HEK293T (cell line): ENCODE results near the gene GHRHR.

ENCODE experiments used
- CTCF ChIA-PET: fragments of 350-600 bp; formaldehyde crosslinking; extraction: SDS; loops from one replicate; lab custom pipeline; 2021; ENCODE audit warnings: antibody characterized with exemption, inconsistent platforms; lab: Yijun Ruan, JAX
- POLR2A ChIA-PET: fragments of 350-600 bp; formaldehyde crosslinking; extraction: SDS; loops from one replicate; lab custom pipeline; 2020; ENCODE audit warnings: antibody characterized with exemption, inconsistent platforms; lab: Yijun Ruan, JAX
- DNase-seq: peaks from one replicate; pipeline ENCODE4 v3.0.0; 2012; ENCODE audit warnings: mixed read lengths; ENCODE audit errors: extremely low spot score
- ARNT ChIP-seq: fragments of 450-650 bp; IDR thresholded peaks from 2 replicates; pipeline ENCODE4 v1.6.1; 2017; ENCODE audit warnings: mild to moderate bottlenecking
- BHLHE40 ChIP-seq: fragments of 450-650 bp; IDR thresholded peaks from 2 replicates; pipeline ENCODE4 v1.6.1; 2016; ENCODE audit warnings: mild to moderate bottlenecking, moderate library complexity, borderline replicate concordance
- CTBP1 ChIP-seq: fragments of 450-650 bp; IDR thresholded peaks from 2 replicates; pipeline ENCODE4 v1.6.1; 2016; ENCODE audit warnings: borderline replicate concordance
- ELF4 ChIP-seq: fragments of 450-650 bp; IDR thresholded peaks from 2 replicates; pipeline ENCODE4 v1.6.1; 2017; ENCODE audit warnings: antibody characterized with exemption
- FOXA1 ChIP-seq: fragments of 450-650 bp; IDR thresholded peaks from 2 replicates; pipeline ENCODE4 v1.6.1; 2016; ENCODE audit warnings: mild to moderate bottlenecking
- FOXK2 ChIP-seq: fragments of 450-650 bp; IDR thresholded peaks from 2 replicates; pipeline ENCODE4 v1.6.1; 2016; ENCODE audit warnings: mild to moderate bottlenecking
- FOXM1 ChIP-seq: fragments of 450-650 bp; IDR thresholded peaks from 2 replicates; pipeline ENCODE4 v1.6.1; 2017; ENCODE audit warnings: mild to moderate bottlenecking, borderline replicate concordance
- HDGF ChIP-seq: fragments of 450-650 bp; IDR thresholded peaks from 2 replicates; pipeline ENCODE4 v1.6.1; 2017; ENCODE audit warnings: antibody characterized with exemption, borderline replicate concordance
- L3MBTL2 ChIP-seq: fragments of 450-650 bp; conservative IDR thresholded peaks from 2 replicates; pipeline ENCODE4 v1.6.1; 2016; ENCODE audit warnings: mild to moderate bottlenecking
- LEF1 ChIP-seq: fragments of 450-650 bp; IDR thresholded peaks from 2 replicates; pipeline ENCODE4 v1.6.1; 2017; ENCODE audit warnings: mild to moderate bottlenecking, borderline replicate concordance
- NFRKB ChIP-seq: fragments of 450-650 bp; IDR thresholded peaks from 2 replicates; pipeline ENCODE4 v1.6.1; 2016; ENCODE audit warnings: mild to moderate bottlenecking, moderate library complexity
- PKNOX1 ChIP-seq: fragments of 450-650 bp; IDR thresholded peaks from 2 replicates; pipeline ENCODE4 v1.6.1; 2016
- SP1 ChIP-seq: fragments of 450-650 bp; IDR thresholded peaks from 2 replicates; pipeline ENCODE4 v1.6.1; 2017
- SUZ12 ChIP-seq: fragments of 450-650 bp; IDR thresholded peaks from 2 replicates; pipeline ENCODE4 v1.6.1; 2016; ENCODE audit warnings: mild to moderate bottlenecking
- TARDBP ChIP-seq: fragments of 450-650 bp; IDR thresholded peaks from 2 replicates; pipeline ENCODE4 v1.6.1; 2016
- ZNF384 ChIP-seq: fragments of 450-650 bp; IDR thresholded peaks from 2 replicates; pipeline ENCODE4 v1.6.1; 2016

Gene GHRHR

GRCh38 chr7:30926313-30926712 is 37.4 kb upstream of the GHRHR start:
- POLR2A ChIA-PET: no interaction called here

GRCh38 chr7:30927040-30927439 is 36.7 kb upstream of the GHRHR start:
- POLR2A ChIA-PET: no interaction called here
- no peak for TF ChIP-seq ARNT
- no peak for TF ChIP-seq ELF4
- no peak for TF ChIP-seq SUZ12
- TF ChIP-seq FOXA1: no peak
- TF ChIP-seq FOXM1: no peak
- TF ChIP-seq LEF1: no peak
- TF ChIP-seq ZNF384: no peak
- DNase-seq: no peak
- CTCF ChIA-PET: no interaction called here

More at GRCh38 chr7:30926313-30926712, 37.4 kb upstream of the GHRHR start:
- CTCF ChIA-PET: no interaction called here
- no peak for TF ChIP-seq BHLHE40
- no peak for DNase-seq

- ChIA-PET CTCF (no interaction called here), POLR2A (no interaction called here)
- no peak for TF ChIP-seq BHLHE40
- no peak for TF ChIP-seq ARNT
- no peak for TF ChIP-seq PKNOX1
- no peak for TF ChIP-seq SP1
- TF ChIP-seq FOXK2: no peak
- TF ChIP-seq L3MBTL2: no peak
- TF ChIP-seq FOXA1: no peak
- no peak for TF ChIP-seq ZNF384
- no peak for TF ChIP-seq LEF1
- TF ChIP-seq SUZ12: no peak
- TF ChIP-seq CTBP1: no peak
- TF ChIP-seq ELF4: no peak
- no peak for TF ChIP-seq NFRKB
- no peak for TF ChIP-seq HDGF
- no peak for DNase-seq
These were observed 36.2 kb upstream of the GHRHR start for GRCh38 chr7:30927559-30927958.

GRCh38 chr7:30928254-30928872 is 35.4 kb upstream of the GHRHR start:
- DNase-seq: no peak
- no peak for TF ChIP-seq PKNOX1
- TF ChIP-seq SP1: no peak
- TF ChIP-seq NFRKB: no peak
- no peak for TF ChIP-seq ARNT
- TF ChIP-seq HDGF: no peak
- no peak for TF ChIP-seq BHLHE40
- TF ChIP-seq ELF4: no peak
- no peak for TF ChIP-seq TARDBP
- TF ChIP-seq CTBP1: no peak
- no peak for TF ChIP-seq L3MBTL2
- TF ChIP-seq FOXA1: no peak
- TF ChIP-seq FOXM1: no peak
- no peak for TF ChIP-seq LEF1
- TF ChIP-seq SUZ12: no peak
- no peak for TF ChIP-seq FOXK2
- TF ChIP-seq ZNF384: no peak
- POLR2A ChIA-PET: no interaction called here
- CTCF ChIA-PET: interaction anchor here (2.4 kb wide), 1 partner anchor 10 kb away, joined by 8 read pairs; no protein-coding TSS in a partner anchor

GRCh38 chr7:30929686-30930085 is 34.1 kb upstream of the GHRHR start:
- DNase-seq: no peak
- CTCF ChIA-PET: interaction anchor here (2.4 kb wide), 1 partner anchor 9 kb away, joined by 8 read pairs; no protein-coding TSS in a partner anchor
- TF ChIP-seq FOXM1 (no peak), LEF1 (no peak), FOXK2 (no peak), ARNT (no peak), ELF4 (no peak), ZNF384 (no peak), FOXA1 (no peak), PKNOX1 (no peak), NFRKB (no peak), L3MBTL2 (no peak), HDGF (no peak), CTBP1 (no peak), TARDBP (no peak), SUZ12 (no peak), SP1 (no peak), BHLHE40 (no peak)
- POLR2A ChIA-PET: no interaction called here

GRCh38 chr7:30930621-30931020 is 33.1 kb upstream of the GHRHR start:
- TF ChIP-seq NFRKB (no peak), FOXA1 (no peak), FOXM1 (no peak), FOXK2 (no peak), ARNT (no peak), CTBP1 (no peak), LEF1 (no peak), L3MBTL2 (no peak), TARDBP (no peak), PKNOX1 (no peak), BHLHE40 (no peak), SUZ12 (no peak), HDGF (no peak), SP1 (no peak)
- DNase-seq: no peak
- ChIA-PET CTCF (interaction anchor here (2.4 kb wide), 1 partner anchor 8 kb away, joined by 8 read pairs; no protein-coding TSS in a partner anchor), POLR2A (no interaction called here)
